Measurements from ENCODE around the gene RASGEF1C. TPM values are rescaled to one million over a fixed set of nuclear protein-coding genes. Genes with fewer than 3 reads are reported as not detected.

The RASGEF1C gene
- total RNA-seq, 6 experiments from 2014 or later: 0.64 TPM; not detected in 5

DNA sequence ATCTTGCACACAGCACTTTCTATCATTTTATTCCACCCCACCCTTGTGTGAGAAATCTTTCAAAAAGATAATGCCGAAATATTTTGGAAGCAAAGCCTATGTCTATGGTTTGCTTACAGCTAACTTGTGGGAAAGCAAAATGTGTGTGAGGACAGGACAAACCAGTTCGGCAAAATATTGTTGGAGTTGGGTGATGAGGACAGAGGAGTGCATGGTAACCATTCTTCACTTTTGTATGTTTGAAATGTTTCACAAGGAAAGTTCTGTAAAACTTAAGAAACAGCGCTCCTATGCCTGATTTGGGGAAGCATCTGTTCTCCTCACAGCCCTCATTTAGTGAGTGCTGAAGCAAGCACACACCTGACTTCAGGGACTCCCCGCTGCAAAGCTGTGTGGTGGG lies 75.5 kb downstream of the RASGEF1C start:
- Histone ChIP-seq H3K27ac (no peak overlapping the region), H3K4me1 (no peaks in the 10 kb centered on the region), H3K4me3 (no peak overlapping the region), H3K36me3 (no peaks in the 10 kb centered on the region), H3K27me3 (no peaks in the 10 kb centered on the region), H3K9me3 (no peaks in the 10 kb centered on the region)
- intact Hi-C loops (cut with DNase I): loop anchor here (5.0 to 10.0 kb wide), 3 partner anchors 79 to 194 kb away; no protein-coding TSS in a partner anchor
- TF ChIP-seq POLR2A (IDR thresholded peaks at IDR 0.05): no peak
- TF ChIP-seq, protein P1, sequence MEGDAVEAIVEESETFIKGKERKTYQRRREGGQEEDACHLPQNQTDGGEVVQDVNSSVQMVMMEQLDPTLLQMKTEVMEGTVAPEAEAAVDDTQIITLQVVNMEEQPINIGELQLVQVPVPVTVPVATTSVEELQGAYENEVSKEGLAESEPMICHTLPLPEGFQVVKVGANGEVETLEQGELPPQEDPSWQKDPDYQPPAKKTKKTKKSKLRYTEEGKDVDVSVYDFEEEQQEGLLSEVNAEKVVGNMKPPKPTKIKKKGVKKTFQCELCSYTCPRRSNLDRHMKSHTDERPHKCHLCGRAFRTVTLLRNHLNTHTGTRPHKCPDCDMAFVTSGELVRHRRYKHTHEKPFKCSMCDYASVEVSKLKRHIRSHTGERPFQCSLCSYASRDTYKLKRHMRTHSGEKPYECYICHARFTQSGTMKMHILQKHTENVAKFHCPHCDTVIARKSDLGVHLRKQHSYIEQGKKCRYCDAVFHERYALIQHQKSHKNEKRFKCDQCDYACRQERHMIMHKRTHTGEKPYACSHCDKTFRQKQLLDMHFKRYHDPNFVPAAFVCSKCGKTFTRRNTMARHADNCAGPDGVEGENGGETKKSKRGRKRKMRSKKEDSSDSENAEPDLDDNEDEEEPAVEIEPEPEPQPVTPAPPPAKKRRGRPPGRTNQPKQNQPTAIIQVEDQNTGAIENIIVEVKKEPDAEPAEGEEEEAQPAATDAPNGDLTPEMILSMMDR (IDR thresholded peaks at IDR 0.05): no peak
- DNase-seq (no peak), ATAC-seq (no peak)
- 75% methylated on average over 4 of the region's 4 CpGs for WGBS (ENCODE audit: insufficient coverage, low coverage, low lambda C conversion rate, missing lambda C conversion rate)

DNA sequence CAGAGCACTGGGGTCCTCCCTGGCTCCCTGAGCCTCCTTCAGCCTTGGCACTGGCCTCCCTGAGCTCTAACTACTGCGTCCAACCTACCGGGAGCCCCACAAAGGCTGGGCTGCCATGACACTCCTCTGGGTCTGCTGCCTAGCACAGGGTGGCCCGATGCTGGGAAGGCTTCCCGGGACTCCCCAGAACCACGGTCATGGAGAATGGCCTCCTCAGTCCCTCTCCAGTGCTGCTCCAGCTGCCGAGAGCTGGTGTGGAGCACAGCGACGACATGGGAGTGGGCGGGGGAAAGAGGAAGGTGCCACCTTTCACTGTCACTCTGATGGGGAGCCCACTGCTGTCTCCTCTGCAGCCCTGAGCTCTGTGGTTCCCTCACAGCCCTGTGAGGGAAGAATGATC lies 76.0 kb downstream of the RASGEF1C start:
- WGBS (ENCODE audit: insufficient coverage, low coverage, low lambda C conversion rate, missing lambda C conversion rate): no CpG with 5 or more reads among the region's 9 CpGs
- ATAC-seq: no peak
- intact Hi-C loops (cut with DNase I): loop anchor here (5.0 to 10.0 kb wide), 3 partner anchors 79 to 194 kb away; no protein-coding TSS in a partner anchor
- no peaks in the 10 kb centered on the region for H3K9me3 ChIP-seq
- no peaks in the 10 kb centered on the region for H3K4me1 ChIP-seq
- H3K27ac ChIP-seq: no peak overlapping the region
- H3K27me3 ChIP-seq: no peaks in the 10 kb centered on the region
- H3K4me3 ChIP-seq: no peak overlapping the region
- TF ChIP-seq, protein P1 (IDR thresholded peaks at IDR 0.05): no peak
- TF ChIP-seq POLR2A (IDR thresholded peaks at IDR 0.05): no peak
- DNase-seq: peak in 1 of 3 donors; percentile 47
- H3K36me3 ChIP-seq: no peaks in the 10 kb centered on the region

DNA sequence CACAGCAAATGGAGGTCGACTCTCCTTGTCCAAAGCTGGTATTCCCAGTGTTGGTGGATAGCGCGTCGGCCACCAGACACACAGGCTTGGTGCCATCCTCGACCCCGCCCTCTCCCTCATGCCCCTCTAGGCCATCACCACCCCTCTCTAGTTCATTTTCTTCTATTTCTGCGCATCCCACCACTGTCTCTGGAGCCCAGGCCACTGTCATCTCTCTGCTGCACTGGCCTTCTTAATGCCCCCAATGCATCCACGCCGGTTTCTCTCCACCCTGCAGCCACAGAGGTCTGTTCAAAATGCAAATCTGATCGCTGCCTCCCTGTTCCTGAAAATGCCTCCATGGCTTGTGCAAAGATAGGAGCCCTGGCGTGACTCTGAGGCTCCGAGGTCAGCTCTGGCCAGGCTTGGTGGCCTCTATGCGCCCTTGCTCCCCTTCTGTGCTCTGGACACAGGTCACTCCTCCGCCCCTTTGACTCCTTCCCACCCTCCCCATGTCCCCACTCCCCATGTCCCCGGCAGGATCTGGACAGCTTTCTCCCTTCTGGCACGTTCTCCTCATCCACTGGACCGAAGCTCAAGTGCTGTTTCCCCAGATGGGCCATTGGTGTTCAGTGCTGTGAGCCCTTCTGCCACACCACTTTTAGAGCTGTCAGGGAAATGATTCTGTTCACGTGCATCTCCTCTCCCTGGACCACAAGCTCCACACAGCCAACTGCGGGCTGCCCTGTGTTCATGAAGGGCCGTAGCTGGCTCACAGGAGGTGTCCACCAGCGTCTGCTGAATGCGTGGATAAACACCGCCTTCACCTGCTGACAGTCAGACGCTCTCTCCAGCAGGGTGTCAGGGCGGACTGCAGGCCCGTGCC lies 77.9 kb downstream of the RASGEF1C start:
- Histone ChIP-seq H3K4me3 (no peak overlapping the region), H3K27me3 (no peaks in the 10 kb centered on the region), H3K27ac (no peak overlapping the region), H3K9me3 (no peaks in the 10 kb centered on the region), H3K36me3 (no peaks in the 10 kb centered on the region), H3K4me1 (peaks cover 0 to 5% (median 0%) of the 10 kb centered on the region in 4 donors)
- ATAC-seq: no peak
- intact Hi-C loops (cut with DNase I): loop anchor here (5.0 to 10.0 kb wide), 3 partner anchors 81 to 196 kb away; no protein-coding TSS in a partner anchor
- no peak for TF ChIP-seq POLR2A (IDR thresholded peaks at IDR 0.05)
- TF ChIP-seq, protein P1 (IDR thresholded peaks at IDR 0.05): no peak
- 65% methylated on average over 13 of the region's 26 CpGs for whole genome bisulfite sequencing (ENCODE audit: insufficient coverage, low coverage, low lambda C conversion rate, missing lambda C conversion rate)
- DNase-seq: peak in 1 of 3 donors; percentile 40

DNA sequence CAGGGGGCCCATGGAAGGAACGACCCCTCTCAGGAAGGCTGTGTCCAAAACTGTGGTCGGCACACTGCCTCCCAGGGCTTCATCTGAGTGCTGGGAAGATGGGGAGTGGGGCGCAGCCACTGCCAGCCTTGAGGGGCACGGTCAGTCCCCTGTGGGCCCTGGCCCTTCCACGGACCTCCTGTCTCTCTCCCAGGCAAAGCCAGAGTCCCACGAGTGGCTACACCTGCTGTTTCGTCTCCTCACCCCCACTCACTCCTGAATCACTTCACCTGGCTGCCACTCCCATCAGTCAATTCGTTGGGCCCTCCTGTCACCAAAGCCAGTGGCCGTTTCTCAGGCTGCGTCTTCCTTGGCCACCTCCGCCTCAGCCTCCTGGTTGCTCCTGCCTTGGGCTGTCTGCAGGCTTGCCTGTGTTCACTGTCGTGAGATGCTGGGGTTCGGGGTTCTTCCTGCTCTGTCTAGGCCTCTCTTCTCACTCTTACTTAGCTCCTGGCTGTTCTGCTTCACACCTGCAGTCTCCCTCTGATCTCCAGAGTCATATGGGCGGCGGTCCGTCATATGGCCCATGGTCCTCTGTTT lies 78.6 kb downstream of the RASGEF1C start:
- Histone ChIP-seq H3K27me3 (no peaks in the 10 kb centered on the region), H3K9me3 (no peaks in the 10 kb centered on the region), H3K4me1 (peaks cover 0 to 5% (median 0%) of the 10 kb centered on the region in 4 donors), H3K4me3 (no peak overlapping the region), H3K36me3 (no peaks in the 10 kb centered on the region), H3K27ac (no peak overlapping the region)
- intact Hi-C loops (cut with DNase I): loop anchor here (5.0 to 10.0 kb wide), 3 partner anchors 82 to 197 kb away; no protein-coding TSS in a partner anchor
- TF ChIP-seq POLR2A (IDR thresholded peaks at IDR 0.05): no peak
- TF ChIP-seq, protein P1 (IDR thresholded peaks at IDR 0.05): no peak
- DNase-seq (peak in 1 of 3 donors; percentile 23), ATAC-seq (no peak)
- WGBS (ENCODE audit: insufficient coverage, low coverage, low lambda C conversion rate, missing lambda C conversion rate): 62% methylated on average over 11 of the region's 16 CpGs
